K562 (cell line): ENCODE results near the gene CCM2.

Source experiments
- CTCF ChIP-seq, 3 experiments: IDR thresholded peaks in 2 of 3; conservative IDR thresholded peaks in 1 of 3; 2 replicates each; pipeline ENCODE4 v1.5.1; 2011 to 2012; ENCODE audit warnings: low read length in 3 of 3, mild to moderate bottlenecking in 3 of 3, control low read depth in 2 of 3, improper control_type of control experiment in 1 of 3, inconsistent platforms in 1 of 3, low read depth in 1 of 3, mixed read lengths in 1 of 3, moderate library complexity in 1 of 3; ENCODE audit not compliant: insufficient read depth in 2 of 3
- ELF4 ChIP-seq: fragments of 450-650 bp; formaldehyde crosslinking; IDR thresholded peaks from 2 replicates; pipeline ENCODE4 v1.4.0; 2022; ENCODE audit warnings: missing genetic modification characterization
- ETV1 ChIP-seq: fragments of 450-650 bp; conservative IDR thresholded peaks from 2 replicates; pipeline ENCODE4 v1.6.1; 2016; ENCODE audit warnings: missing genetic modification characterization, control low read depth, low read depth, missing compliant biosample characterization
- EZH2 ChIP-seq: IDR thresholded peaks from 2 replicates; pipeline ENCODE4 v1.6.1; 2012; ENCODE audit warnings: low read depth, mild to moderate bottlenecking, inconsistent platforms, low read length, borderline replicate concordance
- FOXA1 ChIP-seq: fragments of 450-650 bp; IDR thresholded peaks from 2 replicates; pipeline ENCODE4 v1.6.1; 2016; ENCODE audit warnings: mild to moderate bottlenecking, borderline replicate concordance
- GATAD2B ChIP-seq: fragments of 450-650 bp; IDR thresholded peaks from 2 replicates; pipeline ENCODE4 v1.6.1; 2017; ENCODE audit warnings: mild to moderate bottlenecking, borderline replicate concordance
- NCOR1 ChIP-seq: fragments of 450-650 bp; IDR thresholded peaks from 2 replicates; pipeline ENCODE4 v1.6.1; 2016; ENCODE audit warnings: mild to moderate bottlenecking, moderate library complexity
- NFIC ChIP-seq: fragments of 450-650 bp; IDR thresholded peaks from 2 replicates; pipeline ENCODE4 v1.6.1; 2017; ENCODE audit warnings: mild to moderate bottlenecking, inconsistent platforms
- PKNOX1 ChIP-seq: fragments of 450-650 bp; IDR thresholded peaks from 2 replicates; pipeline ENCODE4 v1.6.1; 2016
- YBX1 ChIP-seq: fragments of 450-650 bp; IDR thresholded peaks from 2 replicates; pipeline ENCODE4 v1.7.1; 2016; ENCODE audit warnings: mild to moderate bottlenecking
- ZFP36 ChIP-seq: fragments of 150-350 bp; IDR thresholded peaks from 2 replicates; pipeline ENCODE4 v1.6.1; 2018; ENCODE audit warnings: low read length, low read depth; ENCODE audit not compliant: partially characterized antibody
- ZNF274 ChIP-seq: IDR thresholded peaks from 2 replicates; pipeline ENCODE4 v1.6.1; 2011; ENCODE audit warnings: low read depth, mild to moderate bottlenecking, low read length, moderate library complexity, borderline replicate concordance

GRCh38 chr7:45007571-45008328, 7.7 kb downstream of the CCM2 start:
- TF ChIP-seq NCOR1 (no peak), NFIC (no peak), ELF4 (CRISPR knock-in tag) (no peak), PKNOX1 (no peak), GATAD2B (no peak), CTCF (IDR thresholded peaks at IDR 0.05 in 2 of 3, conservative IDR thresholded peaks at IDR 0.05 in 1 of 3; ENCODE audit: insufficient read depth in 2 of 3, low read depth in 1 of 3, low read length in 3 of 3) (no peak), ETV1 (tag) (no peak), FOXA1 (no peak), YBX1 (no peak), EZH2 (no peak), ZFP36 (no peak), ZNF274 (no peak)
